ENCODE data around the gene RSPH6A. TPM values are rescaled to one million over a fixed set of nuclear protein-coding genes. Genes with fewer than 3 reads are reported as not detected.

Gene RSPH6A
- polyA plus RNA-seq, 2 donors: 0.16 TPM; not detected in 1

DNA sequence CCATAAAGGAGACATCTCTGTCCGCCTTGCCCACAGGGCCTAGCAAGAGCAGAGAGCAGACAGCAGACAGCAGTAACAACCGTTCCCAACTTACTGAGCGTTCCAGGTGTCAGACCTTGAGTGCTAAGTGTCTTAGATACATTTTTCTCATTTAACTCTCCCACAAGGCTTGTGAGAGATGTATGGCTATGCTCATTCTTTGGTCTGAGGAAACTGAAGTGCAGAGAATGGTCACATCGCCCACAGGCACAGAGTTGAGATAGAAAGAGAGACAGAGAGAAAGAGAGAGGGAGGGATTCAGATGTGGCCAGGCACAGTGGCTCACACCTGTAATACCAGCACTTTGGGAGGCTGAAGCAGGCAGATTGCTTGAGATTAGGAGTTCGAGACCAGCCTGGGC is 67.6 kb downstream of the RSPH6A start:
- no peak overlapping the region for H3K27ac ChIP-seq (ENCODE audit: low read depth in 2 of 2, low read length in 1 of 2)
- no peaks in the 10 kb centered on the region for H3K27me3 ChIP-seq (ENCODE audit: control insufficient read depth in 1 of 2, insufficient read depth in 2 of 2, low read length in 2 of 2)
- H3K4me3 ChIP-seq (ENCODE audit: low read depth in 1 of 2, low read length in 2 of 2): no peak overlapping the region
- whole genome bisulfite sequencing, 2 donors: 79% methylated on average over 5 of the region's 5 CpGs
- no peaks in the 10 kb centered on the region for H3K9me3 ChIP-seq (ENCODE audit: control insufficient read depth in 2 of 2, insufficient read depth in 1 of 2, low read depth in 1 of 2, low read length in 1 of 2)
- no peaks in the 10 kb centered on the region for H3K4me1 ChIP-seq (ENCODE audit: control insufficient read depth in 2 of 2, insufficient read depth in 2 of 2, low read length in 1 of 2)
- no peaks in the 10 kb centered on the region for H3K36me3 ChIP-seq (ENCODE audit: control insufficient read depth in 2 of 2, insufficient read depth in 2 of 2, low read length in 1 of 2)

GRCh38 chr19:45746866-45747265 is 68.2 kb downstream of the RSPH6A start:
- Histone ChIP-seq H3K27ac (ENCODE audit: low read depth in 2 of 2, low read length in 1 of 2) (no peak overlapping the region), H3K27me3 (ENCODE audit: control insufficient read depth in 1 of 2, insufficient read depth in 2 of 2, low read length in 2 of 2) (no peaks in the 10 kb centered on the region), H3K4me1 (ENCODE audit: control insufficient read depth in 2 of 2, insufficient read depth in 2 of 2, low read length in 1 of 2) (no peaks in the 10 kb centered on the region), H3K4me3 (ENCODE audit: low read depth in 1 of 2, low read length in 2 of 2) (no peak overlapping the region), H3K36me3 (ENCODE audit: control insufficient read depth in 2 of 2, insufficient read depth in 2 of 2, low read length in 1 of 2) (no peaks in the 10 kb centered on the region), H3K9me3 (ENCODE audit: control insufficient read depth in 2 of 2, insufficient read depth in 1 of 2, low read depth in 1 of 2, low read length in 1 of 2) (no peaks in the 10 kb centered on the region)
- WGBS, 2 donors: 62 to 71% methylated on average over 5 of the region's 5 CpGs

Other genes with a start within 250 kb of the RSPH6A start
- gene OPA3, start 230.5 kb downstream of the RSPH6A start, polyA plus RNA-seq: 1 to 10 TPM; 4.0 to 4.6 TPM
- gene GPR4, start 213.1 kb downstream of the RSPH6A start, polyA plus RNA-seq: under 1 TPM; 0.83 to 0.85 TPM
- gene EML2, start 175.9 kb downstream of the RSPH6A start, polyA plus RNA-seq: 10 to 100 TPM; 55.3 to 56.5 TPM
- gene GIPR, start 147.1 kb downstream of the RSPH6A start, polyA plus RNA-seq: 1 to 10 TPM in 1 of 2 donors, under 1 TPM in 1; 0.62 to 2.1 TPM
- gene SNRPD2, start 123.4 kb downstream of the RSPH6A start, polyA plus RNA-seq: 100 to 1,000 TPM; 291 to 376 TPM
- gene QPCTL, start 122.6 kb downstream of the RSPH6A start, polyA plus RNA-seq: 1 to 10 TPM; 3.9 to 6.8 TPM
- 10 to 100 TPM; 13.9 TPM for gene FBXO46, start 84.4 kb downstream of the RSPH6A start, polyA plus RNA-seq
- not detected for gene MEIOSIN, start 81.9 kb downstream of the RSPH6A start, polyA plus RNA-seq
- gene SIX5, start 46.1 kb downstream of the RSPH6A start, polyA plus RNA-seq: 1 to 10 TPM; 8.2 to 9.8 TPM
- 100 to 1,000 TPM in 1 of 2 donors, 10 to 100 TPM in 1; 26.0 to 133 TPM for gene DMPK, start 32.8 kb downstream of the RSPH6A start, polyA plus RNA-seq
- 10 to 100 TPM; 12.4 to 34.6 TPM for gene DMWD, start 22.5 kb downstream of the RSPH6A start, polyA plus RNA-seq
- 10 to 100 TPM; 31.3 to 76.3 TPM for gene SYMPK, start 47.8 kb upstream of the RSPH6A start, polyA plus RNA-seq
- gene FOXA3, start 49.0 kb upstream of the RSPH6A start, polyA plus RNA-seq: under 1 TPM; 0.02 to 0.10 TPM
- gene IRF2BP1, start 70.8 kb upstream of the RSPH6A start, polyA plus RNA-seq: 10 to 100 TPM in 1 of 2 donors, 1 to 10 TPM in 1; 9.0 to 10.6 TPM
- 1 to 10 TPM; 3.2 to 3.5 TPM for gene MYPOP, start 87.3 kb upstream of the RSPH6A start, polyA plus RNA-seq
- not detected for gene NANOS2, start 99.5 kb upstream of the RSPH6A start, polyA plus RNA-seq
- gene NOVA2, start 158.6 kb upstream of the RSPH6A start, polyA plus RNA-seq: 1 to 10 TPM in 1 of 2 donors, under 1 TPM in 1; 0.31 to 1.0 TPM
- 10 to 100 TPM in 1 of 2 donors, 1 to 10 TPM in 1; 8.1 to 12.3 TPM for gene CCDC61, start 180.2 kb upstream of the RSPH6A start, polyA plus RNA-seq
- not detected for gene PGLYRP1, start 207.7 kb upstream of the RSPH6A start, polyA plus RNA-seq
- gene IGFL4, start 225.7 kb upstream of the RSPH6A start, polyA plus RNA-seq: under 1 TPM; 0.02 to 0.16 TPM

Data from esophagus (tissue), 2 donors.